ENCODE data around the gene CNKSR3.
"Not testable (repeated sequence)": the region's sequence is repeated elsewhere in the genome, so short reads cannot be mapped to it uniquely, and the experiment has no call there.

CNKSR3 gene

GRCh38 chr6:154526996-154527395 lies 16.5 kb upstream of the CNKSR3 start:
- DNase-seq, result no peak

- no peak for DNase-seq
Observed at GRCh38 chr6:154522576-154522975, 12.1 kb upstream of the CNKSR3 start.

- DNase-seq, result no peak
Observed at GRCh38 chr6:154521412-154521811, 10.9 kb upstream of the CNKSR3 start.

- no peak for DNase-seq
Observed at GRCh38 chr6:154520280-154520679, 9.8 kb upstream of the CNKSR3 start.

- DNase-seq, result no peak
Observed at GRCh38 chr6:154518396-154518795, 7.9 kb upstream of the CNKSR3 start.

GRCh38 chr6:154516276-154516675 lies 5.8 kb upstream of the CNKSR3 start:
- DNase-seq, result no peak

- DNase-seq, result no peak
Observed at GRCh38 chr6:154515826-154516225, 5.3 kb upstream of the CNKSR3 start.

- not testable (repeated sequence) for DNase-seq
Observed at GRCh38 chr6:154515076-154515475, 4.6 kb upstream of the CNKSR3 start.

GRCh38 chr6:154514481-154514880 lies 4.0 kb upstream of the CNKSR3 start:
- no peak for DNase-seq

- no peak for DNase-seq
Observed at GRCh38 chr6:154513601-154514320, 3.3 kb upstream of the CNKSR3 start.

- no peak for DNase-seq
Observed at GRCh38 chr6:154512201-154512600, 1.7 kb upstream of the CNKSR3 start.

GRCh38 chr6:154511791-154512190 lies 1.3 kb upstream of the CNKSR3 start:
- DNase-seq, result no peak

GRCh38 chr6:154509421-154510143 lies 903 bp downstream of the CNKSR3 start:
- peak; percentile 70 for DNase-seq

GRCh38 chr6:154508573-154509375 lies 1.7 kb downstream of the CNKSR3 start:
- DNase-seq, result no peak

- no peak for DNase-seq
Observed at GRCh38 chr6:154506991-154507898, 3.2 kb downstream of the CNKSR3 start.

GRCh38 chr6:154506582-154506981 lies 3.9 kb downstream of the CNKSR3 start:
- DNase-seq, result no peak

- DNase-seq, result no peak
Observed at GRCh38 chr6:154506108-154506507, 4.4 kb downstream of the CNKSR3 start.

GRCh38 chr6:154504865-154505449 lies 5.5 kb downstream of the CNKSR3 start:
- no peak for DNase-seq

GRCh38 chr6:154504102-154504501 lies 6.4 kb downstream of the CNKSR3 start:
- no peak for DNase-seq

- DNase-seq, result no peak
Observed at GRCh38 chr6:154503658-154504057, 6.8 kb downstream of the CNKSR3 start.

GRCh38 chr6:154502553-154502952 lies 7.9 kb downstream of the CNKSR3 start:
- no peak for DNase-seq

- no peak for DNase-seq
Observed at GRCh38 chr6:154501578-154501868, 9.0 kb downstream of the CNKSR3 start.
